Suppressor macrophage (primary cell): ENCODE data around the gene TGM1.
"Not testable (repeated sequence)": the region's sequence is repeated elsewhere in the genome, so short reads cannot be mapped to it uniquely, and the experiment has no call there.

ENCODE experiments used
- DNase-seq, 4 experiments: peaks; one replicate each; pipeline ENCODE4 v3.0.0-alpha.2; 2020 to 2022

TGM1 gene

GRCh38 chr14:24252289-24253124 lies 10.5 kb downstream of the TGM1 start:
- no peak for DNase-seq

- no peak for DNase-seq
These were observed 11.1 kb downstream of the TGM1 start for GRCh38 chr14:24251880-24252288.

GRCh38 chr14:24250354-24250753 lies 12.6 kb downstream of the TGM1 start:
- DNase-seq, result no peak

GRCh38 chr14:24249230-24250021 lies 13.6 kb downstream of the TGM1 start:
- DNase-seq, result no peak

GRCh38 chr14:24247422-24247821 lies 15.6 kb downstream of the TGM1 start:
- no peak for DNase-seq

GRCh38 chr14:24246765-24247212 lies 16.2 kb downstream of the TGM1 start:
- peak in 2 of 4 experiments; percentile 8 to 24 for DNase-seq

GRCh38 chr14:24245350-24245749 lies 17.6 kb downstream of the TGM1 start:
- not testable (repeated sequence) for DNase-seq

GRCh38 chr14:24243336-24243836 lies 19.6 kb downstream of the TGM1 start:
- DNase-seq, result peak in 3 of 4 experiments; percentile 58 to 69 (median 68)

GRCh38 chr14:24241829-24242443 lies 21.0 kb downstream of the TGM1 start:
- DNase-seq, result peak; percentile 92 to 97 (median 96)

GRCh38 chr14:24240110-24240918 lies 22.7 kb downstream of the TGM1 start:
- DNase-seq, result no peak

- no peak for DNase-seq
These were observed 24.4 kb downstream of the TGM1 start for GRCh38 chr14:24238527-24239037.

GRCh38 chr14:24238123-24238522 lies 24.9 kb downstream of the TGM1 start:
- no peak for DNase-seq

GRCh38 chr14:24237463-24237955 lies 25.5 kb downstream of the TGM1 start:
- no peak for DNase-seq

- DNase-seq, result no peak
These were observed 26.1 kb downstream of the TGM1 start for GRCh38 chr14:24236689-24237462.

GRCh38 chr14:24235804-24236688 lies 26.9 kb downstream of the TGM1 start:
- no peak for DNase-seq

- no peak for DNase-seq
These were observed 28.6 kb downstream of the TGM1 start for GRCh38 chr14:24234095-24235005.

GRCh38 chr14:24233538-24233866 lies 29.5 kb downstream of the TGM1 start:
- peak in 1 of 4 experiments; percentile 9 for DNase-seq

- DNase-seq, result peak in 1 of 4 experiments; percentile 88
These were observed 30.1 kb downstream of the TGM1 start, which contains the start of gene GMPR2 for GRCh38 chr14:24232645-24233537. GMPR2 (plus strand) TSS chr14:24232929; CDS start chr14:24233254, 325 bp downstream.
